GM12865 (cell line): ENCODE measurements around the gene BRD1.

Experiments used
- DNase-seq: peaks from one replicate; pipeline ENCODE4 v3.0.0; 2010; ENCODE audit warnings: low read depth
- H3K4me3 ChIP-seq: 2 replicates; pipeline ENCODE4 v1.5.1; 2011; ENCODE audit warnings: mild to moderate bottlenecking, low read depth, low read length, control low read depth
- TF ChIP-seq, protein P1 (sequence below): IDR thresholded peaks from 2 replicates; pipeline ENCODE4 v1.5.1; 2011; ENCODE audit warnings: low read length, control low read depth, low read depth, inconsistent platforms; ENCODE audit not compliant: insufficient read depth; ENCODE audit errors: missing control alignments

Gene BRD1

DNA sequence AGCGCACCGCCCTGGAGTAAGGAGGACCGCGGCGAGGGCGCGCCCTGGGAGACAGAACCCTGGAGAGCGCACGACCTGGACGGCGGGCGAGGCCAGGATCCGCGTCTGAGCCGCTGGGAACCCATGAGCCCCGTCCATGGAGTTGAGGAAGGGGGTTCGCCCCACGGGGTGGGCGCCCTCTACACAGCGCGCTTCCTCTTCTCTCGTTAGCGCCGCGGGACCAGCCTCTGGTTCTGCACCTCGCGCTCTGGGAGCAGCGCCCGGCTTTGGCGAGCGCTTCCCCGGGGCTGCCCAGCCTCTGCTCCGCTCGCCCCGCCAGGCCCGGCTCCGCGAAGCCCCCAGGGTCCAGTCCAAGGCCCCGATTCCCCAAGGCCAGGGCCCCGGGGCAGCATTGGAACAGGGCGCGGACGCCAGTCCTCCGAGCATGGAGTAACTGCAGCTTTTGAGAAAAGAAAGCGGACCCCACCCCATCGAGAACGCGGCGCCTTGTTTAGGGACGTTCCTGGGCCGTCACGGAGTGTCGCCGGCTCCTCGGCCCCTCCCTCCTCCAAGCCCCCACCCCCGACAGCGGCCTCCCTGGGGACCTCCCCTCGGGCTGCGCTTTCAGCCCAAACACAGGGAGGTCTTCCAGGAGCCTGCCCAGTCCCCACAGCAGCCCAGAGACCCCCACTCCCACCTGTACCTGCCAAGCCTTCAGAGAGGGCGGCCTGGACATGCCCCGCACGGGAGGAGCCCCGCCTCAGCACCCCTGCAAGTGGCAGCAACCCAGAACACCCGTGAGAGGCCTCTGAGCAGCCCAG lies 56.2 kb downstream of the BRD1 start:
- TF ChIP-seq, protein P1, sequence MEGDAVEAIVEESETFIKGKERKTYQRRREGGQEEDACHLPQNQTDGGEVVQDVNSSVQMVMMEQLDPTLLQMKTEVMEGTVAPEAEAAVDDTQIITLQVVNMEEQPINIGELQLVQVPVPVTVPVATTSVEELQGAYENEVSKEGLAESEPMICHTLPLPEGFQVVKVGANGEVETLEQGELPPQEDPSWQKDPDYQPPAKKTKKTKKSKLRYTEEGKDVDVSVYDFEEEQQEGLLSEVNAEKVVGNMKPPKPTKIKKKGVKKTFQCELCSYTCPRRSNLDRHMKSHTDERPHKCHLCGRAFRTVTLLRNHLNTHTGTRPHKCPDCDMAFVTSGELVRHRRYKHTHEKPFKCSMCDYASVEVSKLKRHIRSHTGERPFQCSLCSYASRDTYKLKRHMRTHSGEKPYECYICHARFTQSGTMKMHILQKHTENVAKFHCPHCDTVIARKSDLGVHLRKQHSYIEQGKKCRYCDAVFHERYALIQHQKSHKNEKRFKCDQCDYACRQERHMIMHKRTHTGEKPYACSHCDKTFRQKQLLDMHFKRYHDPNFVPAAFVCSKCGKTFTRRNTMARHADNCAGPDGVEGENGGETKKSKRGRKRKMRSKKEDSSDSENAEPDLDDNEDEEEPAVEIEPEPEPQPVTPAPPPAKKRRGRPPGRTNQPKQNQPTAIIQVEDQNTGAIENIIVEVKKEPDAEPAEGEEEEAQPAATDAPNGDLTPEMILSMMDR, result no peak
- no peak overlapping the region for H3K4me3 ChIP-seq
- no peak for DNase-seq

DNA sequence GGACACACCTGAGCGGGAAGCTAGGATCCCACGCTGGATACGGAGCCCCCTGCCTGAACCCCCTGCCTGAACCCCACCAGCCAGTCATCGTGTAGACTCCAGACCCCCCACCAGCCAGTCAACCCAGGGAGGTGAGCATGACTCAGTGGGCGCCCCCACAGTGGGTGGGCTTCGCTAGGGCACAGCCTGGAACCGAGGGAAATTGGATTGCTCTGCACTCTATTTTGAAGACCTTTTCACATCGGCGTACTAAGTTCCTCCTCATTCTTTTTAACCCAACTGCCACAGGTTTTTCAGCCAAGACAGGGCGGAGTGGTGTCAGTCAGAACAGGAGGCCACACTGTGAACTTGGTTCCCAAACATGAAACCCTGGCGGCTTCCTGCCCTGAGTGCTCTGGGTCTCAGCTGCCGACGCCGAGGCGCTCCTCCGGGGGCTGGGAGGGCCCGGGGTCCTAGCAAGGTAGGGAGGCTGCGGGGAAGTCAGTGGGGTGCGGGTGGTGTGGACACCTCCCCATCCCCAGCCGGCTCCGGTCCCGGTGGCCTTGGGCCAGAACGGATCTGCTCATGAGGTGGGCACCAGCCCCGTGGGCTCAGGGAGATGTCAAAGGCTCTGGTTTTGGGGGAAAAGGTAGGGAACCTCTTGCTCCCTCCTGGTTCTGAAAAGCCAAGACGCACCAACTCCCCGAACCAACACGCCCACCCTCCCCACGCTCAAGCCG lies 57.0 kb downstream of the BRD1 start:
- TF ChIP-seq, protein P1, result no peak
- no peak overlapping the region for H3K4me3 ChIP-seq
- DNase-seq, result no peak

DNA sequence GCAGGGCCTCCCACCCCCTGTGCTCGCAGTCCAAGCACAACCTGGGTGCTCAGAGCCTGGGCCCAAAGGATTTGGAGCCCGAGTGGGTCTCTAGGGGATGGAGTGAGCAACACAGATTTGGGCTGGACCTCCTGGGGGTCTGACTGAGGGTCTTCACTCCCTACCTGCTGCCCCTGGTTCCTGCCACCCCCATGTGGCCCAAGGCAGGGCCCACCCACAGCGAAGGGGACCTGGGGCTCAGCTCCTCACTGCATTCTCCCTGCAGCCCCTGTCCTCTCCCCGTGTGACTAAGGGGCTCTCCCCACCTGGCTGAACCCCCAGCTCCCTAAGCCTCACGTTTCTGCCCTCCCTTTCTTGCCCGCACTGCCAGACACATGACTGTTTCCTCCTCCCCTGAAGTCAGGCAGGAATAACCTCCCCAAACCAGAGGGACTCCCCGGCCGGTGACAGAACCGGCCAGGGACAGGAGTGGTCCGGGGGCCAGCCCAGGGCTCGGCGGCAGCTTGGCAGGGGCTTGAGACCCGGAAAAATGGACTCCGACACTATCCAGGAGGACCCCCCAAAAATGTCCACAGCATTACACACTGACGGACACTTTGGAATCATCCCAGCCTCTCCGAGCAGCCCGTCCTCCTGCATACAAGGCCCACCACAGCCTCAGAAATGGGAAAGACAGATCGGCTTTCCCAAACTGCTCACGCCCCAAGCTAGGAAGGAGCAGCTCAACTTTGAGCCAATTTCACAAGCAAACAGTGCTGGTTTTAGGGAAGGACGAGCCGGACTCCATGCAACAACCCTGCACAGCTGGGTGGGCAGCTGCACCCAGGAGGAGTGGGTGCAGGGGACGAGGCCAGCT lies 57.8 kb downstream of the BRD1 start:
- H3K4me3 ChIP-seq, result no peak overlapping the region
- no peak for DNase-seq
- TF ChIP-seq, protein P1, result no peak

DNA sequence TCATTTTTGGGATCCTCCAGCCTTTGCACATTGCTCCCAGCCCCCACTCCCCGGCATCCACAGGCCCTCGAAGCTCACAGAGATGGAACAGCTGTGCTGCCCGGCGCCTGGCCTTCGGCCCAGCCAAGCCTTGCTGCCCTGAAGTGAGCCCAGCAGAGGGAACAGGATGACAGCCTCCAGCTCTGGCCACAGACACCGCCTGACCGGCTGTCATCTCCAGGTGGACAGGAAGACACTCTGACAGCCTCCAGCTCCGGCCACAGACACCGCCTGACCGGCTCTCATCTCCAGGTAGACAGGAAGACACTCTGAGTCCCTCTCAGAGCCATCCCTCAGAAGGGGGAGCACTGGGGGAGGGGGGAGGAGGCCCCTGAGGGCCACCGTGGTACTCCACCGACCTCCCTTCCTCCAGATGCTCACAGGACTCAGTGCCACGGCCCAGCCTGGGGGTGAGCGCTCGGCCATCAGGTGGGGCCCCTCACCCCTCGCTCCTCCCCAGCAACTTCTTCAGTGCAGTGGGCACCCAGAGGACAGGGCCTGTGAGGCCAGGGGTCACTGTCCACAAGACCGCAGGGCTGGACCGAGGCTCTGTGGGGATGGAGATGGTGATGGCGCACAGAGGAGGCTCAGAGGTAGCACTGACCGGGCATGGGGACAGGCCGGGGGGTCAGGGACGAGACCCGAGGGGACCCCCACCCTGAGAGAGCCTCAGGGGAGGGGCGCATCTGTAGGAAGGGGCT lies 58.6 kb downstream of the BRD1 start:
- no peak overlapping the region for H3K4me3 ChIP-seq
- TF ChIP-seq, protein P1, result no peak
- no peak for DNase-seq

DNA sequence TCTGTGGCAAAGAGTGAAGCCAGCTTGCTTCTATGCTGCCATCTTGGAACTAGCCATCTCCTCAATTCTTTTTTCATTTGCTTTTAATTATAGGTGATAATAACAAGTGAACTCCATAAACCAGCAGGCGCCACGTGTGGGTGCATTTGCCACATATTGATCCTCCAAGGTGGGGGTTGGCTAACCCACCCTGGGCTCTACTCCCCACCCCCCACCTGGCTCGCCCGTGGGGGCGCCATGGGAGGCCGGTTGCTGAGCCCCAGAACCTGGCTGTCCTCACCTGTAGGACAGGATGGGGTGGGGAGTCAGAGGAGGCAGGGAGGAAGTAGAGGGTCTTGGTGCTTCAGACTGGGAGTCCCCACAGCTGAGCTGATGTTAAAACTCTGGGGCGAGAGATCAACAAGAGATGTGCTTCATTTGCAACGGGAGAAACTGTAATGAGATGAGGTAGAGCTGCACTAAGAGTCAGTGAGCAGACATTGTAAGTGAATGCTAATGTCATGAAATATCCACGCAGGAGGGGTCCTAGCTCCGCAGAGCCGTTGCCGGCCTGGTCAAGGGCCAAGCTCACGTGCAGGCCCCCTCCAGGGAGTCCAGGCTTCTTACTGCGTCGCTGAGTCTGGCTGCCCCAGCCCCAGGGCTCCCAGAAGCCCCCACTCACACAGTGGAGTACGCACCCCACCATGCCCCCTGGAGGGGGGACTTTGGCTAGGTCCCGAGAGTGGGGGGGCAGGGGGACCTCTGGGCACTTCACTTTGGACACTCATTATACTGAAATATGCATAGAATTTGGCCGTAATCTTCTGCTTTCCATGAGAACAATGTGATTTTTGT lies 59.4 kb downstream of the BRD1 start:
- no peak for DNase-seq
- no peak overlapping the region for H3K4me3 ChIP-seq
- TF ChIP-seq, protein P1, result no peak
